SH-SY5Y (cell line): ENCODE measurements around the gene PLA2G2F.

ENCODE experiments used
- GATA2 ChIP-seq: IDR thresholded peaks from 2 replicates; pipeline ENCODE4 v1.6.1; 2011; ENCODE audit warnings: mild to moderate bottlenecking, low read depth, low read length
- GATA3 ChIP-seq: IDR thresholded peaks from 2 replicates; pipeline ENCODE4 v1.6.1; 2011; ENCODE audit warnings: low read depth, mild to moderate bottlenecking, low read length, moderate library complexity

PLA2G2F gene

DNA sequence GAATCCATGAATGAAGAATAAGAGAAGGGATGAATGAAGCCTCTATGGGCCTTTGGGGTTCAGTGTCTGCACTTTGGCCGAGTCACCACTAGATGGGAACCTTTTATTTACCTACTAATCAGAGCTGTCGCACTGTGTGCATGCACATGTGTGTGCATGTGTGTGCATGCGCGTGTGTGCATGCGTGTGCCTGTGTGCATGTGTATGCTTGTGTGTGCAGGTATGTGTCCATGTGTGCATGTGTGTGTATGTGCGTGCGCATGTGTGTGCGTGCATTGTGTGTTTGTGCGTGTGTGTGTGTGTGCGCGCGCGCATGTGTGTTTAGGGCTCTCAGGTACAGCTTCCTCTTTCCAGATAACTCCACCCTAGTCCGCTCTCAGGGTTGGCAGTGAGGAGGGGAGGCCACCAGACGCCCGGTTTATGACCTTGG is 26.4 kb downstream of the PLA2G2F start:
- TF ChIP-seq GATA2 (no peak), GATA3 (no peak)

DNA sequence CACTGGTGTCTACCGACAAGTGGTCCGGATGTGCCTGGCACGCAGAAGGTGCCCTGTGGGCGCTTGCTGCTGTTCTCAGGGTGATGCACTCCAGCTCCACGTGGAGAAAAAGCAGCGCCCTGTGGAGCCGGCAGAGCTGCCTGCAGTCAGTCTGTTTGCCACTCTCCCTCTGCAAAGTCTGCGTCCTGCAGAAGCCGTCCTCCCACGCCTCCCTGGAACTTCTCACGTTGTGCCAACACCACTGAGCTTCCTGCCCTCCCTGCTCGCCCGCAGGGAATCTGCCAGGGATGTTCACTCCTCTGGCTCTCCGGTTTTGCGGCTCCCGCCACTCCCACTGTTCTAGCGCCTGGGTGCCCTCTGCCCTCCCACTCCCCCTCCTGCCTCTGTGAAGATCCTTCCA is 26.9 kb downstream of the PLA2G2F start:
- TF ChIP-seq GATA2 (no peak), GATA3 (no peak)

DNA sequence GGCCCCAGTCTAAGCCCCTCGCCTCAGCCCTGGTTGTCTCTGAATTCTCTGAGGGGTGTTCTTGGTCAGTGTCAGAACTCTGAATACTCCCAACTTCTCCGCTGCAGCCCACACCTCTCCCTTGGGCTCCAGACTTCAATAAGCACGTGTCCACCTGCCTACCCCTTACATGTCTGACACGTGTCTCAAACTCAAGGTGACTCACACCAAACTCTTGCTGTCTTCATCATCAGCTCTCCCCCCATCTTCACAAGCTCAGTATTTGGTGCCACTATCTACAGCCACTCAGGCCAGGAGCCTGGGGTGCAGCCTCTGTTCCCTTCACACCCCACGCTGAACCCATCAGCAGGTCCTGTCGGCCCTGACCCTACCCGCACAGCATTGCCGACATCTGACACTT is 28.0 kb downstream of the PLA2G2F start:
- TF ChIP-seq GATA3 (no peak), GATA2 (no peak)

DNA sequence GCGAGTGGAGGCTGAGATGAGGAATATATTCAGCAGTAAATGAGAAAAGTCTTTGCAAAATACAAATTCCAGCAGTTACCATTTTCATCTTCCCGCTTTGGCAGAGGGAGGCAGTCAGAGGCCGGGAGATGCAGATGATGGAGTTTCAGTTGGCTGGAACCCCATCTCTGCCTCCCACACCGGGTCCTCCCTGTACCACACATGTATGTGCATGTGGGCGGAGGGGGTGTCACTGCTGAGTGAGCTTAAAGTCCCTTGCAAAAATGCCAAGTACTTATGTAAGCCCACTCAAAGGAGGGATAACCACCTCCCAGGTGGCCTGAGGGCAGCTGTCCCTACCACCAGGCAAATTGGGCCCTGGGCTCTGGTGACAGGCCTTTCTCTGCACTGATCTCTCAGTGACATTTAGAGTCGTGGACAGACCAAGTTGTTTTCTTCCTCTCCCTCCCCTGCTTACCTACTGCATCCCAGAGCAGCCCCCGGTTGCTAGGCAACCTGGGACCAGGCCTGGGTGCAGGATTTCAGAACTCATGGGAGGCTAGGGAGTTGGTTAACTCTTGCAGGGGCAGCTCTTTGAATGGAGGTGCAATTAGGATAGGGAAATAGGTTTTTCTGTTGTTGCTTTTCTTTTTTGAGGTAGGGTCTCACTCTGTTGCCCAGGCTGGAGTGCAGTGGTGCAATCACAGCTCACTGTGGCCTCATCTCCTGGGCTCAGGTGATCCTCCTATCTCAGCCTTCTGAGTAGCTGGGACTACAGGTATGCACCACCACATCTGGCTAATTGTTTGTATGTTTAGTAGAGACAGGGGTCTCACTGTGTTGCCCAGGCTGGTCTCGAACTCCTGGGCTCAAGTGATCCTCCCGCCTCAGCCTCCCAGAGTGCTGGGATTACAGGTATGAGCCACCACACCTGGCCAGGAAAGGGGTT is 29.7 kb downstream of the PLA2G2F start:
- TF ChIP-seq GATA3, result no peak
- no peak for TF ChIP-seq GATA2

DNA sequence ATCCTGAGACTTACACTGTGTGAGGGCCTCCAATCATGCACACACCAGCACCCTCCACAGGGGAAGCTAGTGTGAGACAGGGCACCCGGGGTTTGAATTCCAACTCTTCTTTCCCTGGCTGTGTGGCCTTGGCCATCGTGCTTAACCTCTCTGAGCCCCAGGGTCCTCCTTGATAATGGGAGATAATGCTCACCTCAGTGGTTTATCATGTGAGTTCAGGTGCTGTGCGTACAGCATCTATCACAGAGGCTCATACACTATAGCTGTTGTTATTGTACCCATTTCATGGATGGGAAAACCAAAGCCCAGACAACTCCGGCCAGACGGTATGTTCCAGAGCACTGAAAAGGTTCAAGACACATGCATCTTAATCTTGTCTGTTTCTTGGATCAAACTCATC is 30.8 kb downstream of the PLA2G2F start:
- no peak for TF ChIP-seq GATA2

DNA sequence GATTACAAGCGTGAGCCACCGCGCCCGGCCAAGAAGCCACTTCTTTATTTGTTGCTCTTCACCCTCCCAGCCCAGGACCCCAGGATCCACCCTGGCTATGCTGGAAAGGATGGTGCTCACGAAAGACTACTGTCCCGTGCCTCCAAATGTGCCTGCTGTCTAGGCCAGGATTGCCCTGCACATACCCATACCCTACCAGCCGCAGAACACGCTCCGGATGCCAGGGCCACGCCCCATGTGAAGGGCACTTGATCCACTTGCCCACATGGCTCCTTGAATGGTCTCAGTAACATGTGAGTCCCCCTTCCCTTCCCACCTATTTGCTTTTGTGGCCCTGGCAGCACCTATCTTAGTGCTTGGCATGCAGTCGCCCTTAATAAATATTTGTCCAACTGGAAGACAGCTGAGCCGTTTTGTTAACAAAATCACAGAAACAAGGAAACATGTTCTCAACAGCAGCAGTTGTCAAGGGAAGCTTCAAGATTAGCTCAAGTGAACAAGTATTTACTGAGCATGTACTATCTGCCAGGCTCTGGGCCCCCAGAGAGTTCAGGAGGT is 33.0 kb downstream of the PLA2G2F start:
- TF ChIP-seq GATA3 (no peak), GATA2 (no peak)

DNA sequence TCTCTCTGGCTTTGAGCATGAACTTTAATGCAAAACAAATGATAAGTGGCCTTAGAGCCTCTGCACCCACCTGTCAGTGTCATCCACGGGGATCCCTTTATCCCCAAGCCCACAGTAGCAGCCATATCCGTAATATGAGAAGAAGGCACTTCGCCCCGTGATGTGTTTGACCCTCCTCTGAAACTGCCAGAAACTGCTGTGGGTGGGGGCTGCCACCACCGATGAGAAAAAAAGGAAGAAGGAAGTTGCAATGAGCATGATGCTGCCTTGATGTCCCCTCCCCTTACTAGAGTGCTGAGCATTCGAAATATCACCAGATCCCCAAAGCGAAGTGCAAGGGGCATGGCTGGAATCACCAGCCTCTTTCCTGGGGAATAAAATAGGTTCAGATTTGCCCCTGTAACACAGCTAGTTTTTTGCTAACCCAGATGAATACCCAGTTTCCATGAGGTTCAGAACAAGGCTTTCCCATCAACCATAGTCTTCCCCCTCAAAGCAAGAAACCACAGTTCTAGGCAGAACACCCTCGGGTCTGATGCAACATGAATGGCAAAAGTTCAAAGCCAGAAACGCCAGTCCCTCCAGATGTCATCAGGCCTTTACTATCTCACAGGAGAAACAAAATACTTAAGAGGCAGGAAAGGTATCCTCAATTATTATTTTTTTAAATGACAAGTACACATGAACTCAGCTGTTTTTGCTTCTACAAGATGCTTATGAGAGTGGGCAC is 36.0 kb downstream of the PLA2G2F start:
- TF ChIP-seq GATA2 (no peak), GATA3 (no peak)

DNA sequence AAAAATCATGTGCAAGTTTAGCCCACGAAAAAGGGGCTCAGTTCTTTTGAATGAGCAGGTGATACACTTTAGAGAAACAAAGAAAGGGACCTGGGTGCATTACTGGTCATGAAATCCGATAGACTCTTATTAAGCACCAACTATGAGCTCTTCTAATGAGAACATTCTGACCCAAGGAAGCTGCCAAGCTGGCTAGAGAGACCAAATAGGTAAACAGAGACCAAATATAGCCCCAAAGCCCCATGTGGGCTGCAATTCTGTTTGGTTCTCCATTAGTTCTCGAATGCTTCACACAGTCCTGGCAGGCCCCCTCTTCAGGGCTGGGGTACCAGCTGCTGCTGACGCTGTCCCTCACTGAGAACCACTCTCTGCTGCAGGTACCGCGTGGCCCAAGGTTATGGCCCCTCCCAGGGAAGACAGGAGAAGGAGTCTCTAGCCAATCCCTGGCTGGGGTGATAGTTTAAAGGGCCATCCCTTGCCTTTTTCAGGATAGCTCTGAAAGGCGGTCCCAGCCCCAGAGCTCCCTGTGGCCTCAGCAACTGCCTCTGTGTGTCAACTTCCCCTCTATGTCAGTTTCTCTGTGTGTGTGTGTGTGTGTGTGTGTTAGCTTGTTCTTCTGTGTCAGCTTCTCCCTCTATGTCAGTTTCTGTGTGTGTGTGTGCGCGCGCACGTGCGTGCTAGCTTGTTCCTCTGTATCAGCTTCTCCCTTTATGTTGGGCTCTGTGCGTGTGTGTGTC is 39.7 kb downstream of the PLA2G2F start:
- TF ChIP-seq GATA2 (no peak), GATA3 (no peak)

DNA sequence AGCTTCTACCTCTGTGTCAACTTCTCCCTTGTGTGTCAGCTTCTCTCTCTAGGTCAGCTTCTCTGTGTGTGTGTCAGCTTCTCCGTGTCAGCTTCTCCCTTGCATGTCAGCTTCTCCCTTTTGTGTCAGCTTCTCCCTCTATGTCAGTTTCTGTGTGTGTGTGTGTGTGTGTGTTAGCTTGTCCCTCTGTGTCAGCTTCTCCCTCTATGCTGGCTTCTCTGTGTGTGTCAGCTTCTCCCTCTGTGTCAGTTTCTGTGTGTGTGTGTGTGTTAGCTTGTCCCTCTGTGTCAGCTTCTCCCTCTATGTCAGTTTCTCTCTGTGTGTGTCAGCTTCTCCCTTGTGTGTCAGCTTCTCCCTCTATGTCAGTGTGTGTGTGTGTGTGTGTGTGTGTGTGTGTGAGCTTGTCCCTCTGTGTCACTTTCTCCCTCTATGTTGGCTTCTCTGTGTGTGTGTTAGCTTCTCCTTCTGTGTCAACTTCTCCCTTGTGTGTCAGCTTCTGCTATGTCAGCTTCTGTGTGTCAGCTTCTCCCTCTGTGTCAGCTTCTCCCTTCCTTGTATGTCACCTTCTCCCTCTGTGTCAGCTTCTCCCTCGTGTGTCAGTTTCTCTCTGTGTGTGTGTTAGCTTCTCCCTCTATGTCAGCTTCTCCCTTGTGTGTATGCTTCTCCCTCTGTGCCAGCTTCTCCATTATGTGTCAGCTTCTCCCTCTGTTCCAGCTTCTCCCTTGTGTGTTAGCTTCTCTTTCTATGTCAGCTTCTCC is 40.4 kb downstream of the PLA2G2F start:
- TF ChIP-seq GATA2, result no peak
- no peak for TF ChIP-seq GATA3

DNA sequence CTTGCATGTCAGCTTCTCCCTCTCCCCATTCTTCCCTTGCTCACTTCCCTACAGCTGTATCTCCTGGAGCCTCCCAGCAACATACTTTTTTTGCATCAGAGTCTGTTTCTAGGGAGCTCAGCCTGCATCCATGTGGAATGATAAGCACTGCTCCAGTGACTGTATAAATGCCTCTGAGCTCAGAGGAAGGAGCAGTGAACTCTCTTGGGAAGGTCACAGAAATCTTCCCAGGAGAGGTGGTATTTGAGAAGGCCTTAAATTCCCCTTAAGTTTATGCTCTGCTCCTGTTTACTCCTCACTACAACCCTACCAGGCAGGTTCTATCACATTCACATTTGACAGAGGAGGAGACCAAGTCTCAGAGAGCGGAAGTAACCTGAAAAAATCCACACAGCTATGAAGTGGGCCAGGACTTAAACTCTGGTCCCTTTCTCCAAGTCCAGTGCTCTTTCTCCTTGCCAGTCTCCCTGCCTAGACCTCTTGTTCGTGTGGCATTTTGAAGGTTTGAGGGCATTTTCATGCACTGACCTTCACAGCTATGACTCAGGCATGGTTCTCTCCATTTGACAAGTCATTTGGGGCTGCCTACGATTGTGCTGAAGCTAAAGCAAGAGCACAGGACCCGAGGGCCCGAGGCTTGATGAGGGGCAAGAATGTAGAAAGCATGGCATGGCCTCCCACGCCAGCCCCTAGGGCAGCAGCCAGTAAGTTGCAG is 41.2 kb downstream of the PLA2G2F start:
- TF ChIP-seq GATA2 (no peak), GATA3 (no peak)

DNA sequence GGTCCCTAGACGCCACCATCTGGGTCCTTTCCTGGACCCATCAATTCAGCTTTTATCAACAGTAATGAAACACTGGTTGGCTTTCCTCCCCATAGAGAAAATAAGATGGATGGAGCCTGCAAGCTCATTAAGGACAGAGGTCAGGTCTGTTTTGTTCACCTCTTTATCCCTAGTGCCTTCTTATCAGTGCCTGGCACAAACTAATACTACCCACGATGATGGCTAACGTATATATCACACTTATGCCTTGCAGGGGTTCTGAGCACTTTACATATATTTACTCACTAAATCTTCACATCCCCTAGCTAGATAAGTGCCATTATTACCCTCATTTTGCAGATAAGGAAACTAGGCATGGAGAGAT is 41.7 kb downstream of the PLA2G2F start:
- TF ChIP-seq GATA3 (no peak), GATA2 (peak; percentile 53)

DNA sequence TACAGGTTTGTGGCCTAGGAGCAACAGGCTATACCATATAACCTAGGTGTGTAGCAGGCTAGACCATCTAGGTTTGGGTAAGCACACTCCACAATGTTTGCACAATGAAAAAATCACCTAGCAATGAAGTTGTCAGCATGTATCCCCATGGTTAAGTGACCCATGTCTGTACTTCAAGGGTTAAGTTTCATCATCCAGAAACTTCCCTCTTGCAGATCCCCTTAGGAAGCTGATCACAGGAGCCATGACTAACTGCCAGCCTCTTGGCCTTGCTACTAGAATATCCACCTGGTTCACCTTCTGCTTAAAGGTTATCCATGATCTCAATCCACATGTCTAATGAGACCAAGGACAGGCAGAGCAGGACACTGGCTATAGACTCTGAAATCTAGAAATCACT is 43.3 kb downstream of the PLA2G2F start:
- TF ChIP-seq GATA3 (no peak), GATA2 (no peak)

DNA sequence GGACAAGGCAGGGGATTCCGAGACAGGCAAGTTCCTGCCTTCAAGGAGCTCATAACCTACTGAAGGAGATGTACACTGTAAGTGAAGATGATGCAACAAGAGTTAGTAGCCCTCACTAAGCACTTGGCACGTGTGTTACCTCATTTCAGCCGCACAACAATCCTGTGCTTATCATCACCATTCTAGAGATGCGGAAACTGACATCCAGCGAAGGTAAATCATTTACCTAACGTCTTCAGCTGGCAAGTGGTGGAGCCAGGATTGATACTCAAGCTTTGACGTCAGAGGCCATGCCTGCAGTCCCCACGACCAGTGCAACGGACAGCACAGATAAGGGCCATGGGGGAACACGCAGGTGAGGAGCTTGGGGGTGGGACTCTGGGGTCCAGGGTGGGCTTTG is 43.9 kb downstream of the PLA2G2F start:
- TF ChIP-seq GATA3, result no peak
- no peak for TF ChIP-seq GATA2
